ENCODE data around the gene TBC1D30.

Gene TBC1D30

DNA sequence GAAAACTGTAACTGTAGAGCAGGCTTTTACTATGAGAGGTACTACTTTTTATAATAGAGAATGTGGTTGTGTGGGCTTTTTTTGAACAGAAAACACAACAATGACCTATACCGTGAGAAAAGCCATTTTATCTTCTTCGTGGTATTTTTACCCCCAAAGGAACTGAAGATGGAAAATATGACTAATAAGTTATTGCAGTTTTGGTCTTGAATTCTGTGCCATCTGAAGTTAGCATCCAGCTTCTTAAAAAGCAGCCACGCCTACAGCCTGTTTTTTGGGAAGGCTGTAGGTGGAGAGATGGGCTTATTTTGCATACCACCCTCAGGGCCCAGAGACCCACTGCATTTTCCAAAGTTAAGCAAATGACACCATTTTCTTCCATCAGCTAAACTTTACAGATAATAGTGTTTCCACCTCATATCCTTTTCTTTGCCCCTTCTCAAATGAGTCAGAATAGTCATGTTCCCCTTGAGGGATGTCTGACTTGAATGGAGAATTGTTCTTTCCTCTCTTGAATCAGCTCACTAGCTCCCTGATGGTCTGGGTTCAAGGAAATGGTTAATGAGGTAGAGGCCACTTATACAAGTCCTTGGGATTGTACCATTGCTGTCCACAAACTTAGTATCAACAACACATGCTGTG is 53.0 kb downstream of the TBC1D30 start (continued):
- TF ChIP-seq PATZ1 (CRISPR knock-in tag; IDR thresholded peaks at IDR 0.05; ENCODE audit: borderline replicate concordance) (no peak), ZNF70 (CRISPR knock-in tag; IDR thresholded peaks at IDR 0.05) (no peak), SNAI2 (CRISPR knock-in tag; IDR thresholded peaks at IDR 0.05) (no peak), PPARA (CRISPR knock-in tag; IDR thresholded peaks at IDR 0.05; ENCODE audit: borderline replicate concordance) (no peak), BACH2 (CRISPR knock-in tag; IDR thresholded peaks at IDR 0.05; ENCODE audit: borderline replicate concordance) (no peak)
- TF ChIP-seq, protein P1, sequence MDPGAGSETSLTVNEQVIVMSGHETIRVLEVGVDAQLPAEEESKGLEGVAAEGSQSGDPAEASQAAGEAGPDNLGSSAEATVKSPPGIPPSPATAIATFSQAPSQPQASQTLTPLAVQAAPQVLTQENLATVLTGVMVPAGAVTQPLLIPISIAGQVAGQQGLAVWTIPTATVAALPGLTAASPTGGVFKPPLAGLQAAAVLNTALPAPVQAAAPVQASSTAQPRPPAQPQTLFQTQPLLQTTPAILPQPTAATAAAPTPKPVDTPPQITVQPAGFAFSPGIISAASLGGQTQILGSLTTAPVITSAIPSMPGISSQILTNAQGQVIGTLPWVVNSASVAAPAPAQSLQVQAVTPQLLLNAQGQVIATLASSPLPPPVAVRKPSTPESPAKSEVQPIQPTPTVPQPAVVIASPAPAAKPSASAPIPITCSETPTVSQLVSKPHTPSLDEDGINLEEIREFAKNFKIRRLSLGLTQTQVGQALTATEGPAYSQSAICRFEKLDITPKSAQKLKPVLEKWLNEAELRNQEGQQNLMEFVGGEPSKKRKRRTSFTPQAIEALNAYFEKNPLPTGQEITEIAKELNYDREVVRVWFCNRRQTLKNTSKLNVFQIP (CRISPR knock-in tag; IDR thresholded peaks at IDR 0.05; ENCODE audit: borderline replicate concordance, low read depth), result no peak

DNA sequence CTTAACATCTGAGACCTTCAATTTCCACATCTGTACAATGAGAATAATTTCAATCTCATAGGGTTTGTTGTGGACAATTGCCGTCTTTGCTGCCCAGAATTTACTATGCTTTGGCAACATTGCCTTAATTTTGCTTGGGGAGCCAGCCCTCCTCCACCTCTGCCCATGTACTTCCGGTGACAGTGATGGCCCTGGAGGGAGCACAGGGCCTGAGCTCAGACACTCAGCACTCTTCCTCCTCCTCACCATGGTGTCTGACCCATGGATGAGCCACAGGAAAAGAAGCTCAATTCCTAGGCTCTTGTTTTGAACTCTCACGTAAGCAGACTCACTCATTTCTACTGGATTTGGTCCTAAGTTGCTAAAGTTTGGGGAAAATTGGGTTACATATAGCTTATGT is 58.2 kb downstream of the TBC1D30 start:
- no peak for ATAC-seq
- TF ChIP-seq ZFP30 (CRISPR knock-in tag; IDR thresholded peaks at IDR 0.05), result no peak
- TF ChIP-seq SNAI2 (CRISPR knock-in tag; IDR thresholded peaks at IDR 0.05), result no peak
- no peak for TF ChIP-seq TSHZ2 (CRISPR knock-in tag; IDR thresholded peaks at IDR 0.05)
- TF ChIP-seq ISL1 (CRISPR knock-in tag; IDR thresholded peaks at IDR 0.05), result no peak
- no peak for TF ChIP-seq ESRRG (CRISPR knock-in tag; IDR thresholded peaks at IDR 0.05)
- TF ChIP-seq GLIS3 (CRISPR knock-in tag; IDR thresholded peaks at IDR 0.05), result no peak
- TF ChIP-seq ZC3H10 (CRISPR knock-in tag; IDR thresholded peaks at IDR 0.05), result no peak
- TF ChIP-seq OSR1 (CRISPR knock-in tag; IDR thresholded peaks at IDR 0.05), result no peak
- TF ChIP-seq TCF4 (CRISPR knock-in tag; IDR thresholded peaks at IDR 0.05; ENCODE audit: borderline replicate concordance), result no peak
- no peak for TF ChIP-seq ZNF565 (CRISPR knock-in tag; conservative IDR thresholded peaks at IDR 0.05; ENCODE audit: low read depth)
- TF ChIP-seq, protein P1 (CRISPR knock-in tag; IDR thresholded peaks at IDR 0.05; ENCODE audit: borderline replicate concordance, low read depth), result no peak
- no peak for TF ChIP-seq ZFP3 (CRISPR knock-in tag; IDR thresholded peaks at IDR 0.05)
- TF ChIP-seq CSDC2 (CRISPR knock-in tag; IDR thresholded peaks at IDR 0.05), result no peak
- no peak for TF ChIP-seq TOX (CRISPR knock-in tag; IDR thresholded peaks at IDR 0.05; ENCODE audit: borderline replicate concordance)
- no peak for TF ChIP-seq ZNF8 (CRISPR knock-in tag; IDR thresholded peaks at IDR 0.05)

DNA sequence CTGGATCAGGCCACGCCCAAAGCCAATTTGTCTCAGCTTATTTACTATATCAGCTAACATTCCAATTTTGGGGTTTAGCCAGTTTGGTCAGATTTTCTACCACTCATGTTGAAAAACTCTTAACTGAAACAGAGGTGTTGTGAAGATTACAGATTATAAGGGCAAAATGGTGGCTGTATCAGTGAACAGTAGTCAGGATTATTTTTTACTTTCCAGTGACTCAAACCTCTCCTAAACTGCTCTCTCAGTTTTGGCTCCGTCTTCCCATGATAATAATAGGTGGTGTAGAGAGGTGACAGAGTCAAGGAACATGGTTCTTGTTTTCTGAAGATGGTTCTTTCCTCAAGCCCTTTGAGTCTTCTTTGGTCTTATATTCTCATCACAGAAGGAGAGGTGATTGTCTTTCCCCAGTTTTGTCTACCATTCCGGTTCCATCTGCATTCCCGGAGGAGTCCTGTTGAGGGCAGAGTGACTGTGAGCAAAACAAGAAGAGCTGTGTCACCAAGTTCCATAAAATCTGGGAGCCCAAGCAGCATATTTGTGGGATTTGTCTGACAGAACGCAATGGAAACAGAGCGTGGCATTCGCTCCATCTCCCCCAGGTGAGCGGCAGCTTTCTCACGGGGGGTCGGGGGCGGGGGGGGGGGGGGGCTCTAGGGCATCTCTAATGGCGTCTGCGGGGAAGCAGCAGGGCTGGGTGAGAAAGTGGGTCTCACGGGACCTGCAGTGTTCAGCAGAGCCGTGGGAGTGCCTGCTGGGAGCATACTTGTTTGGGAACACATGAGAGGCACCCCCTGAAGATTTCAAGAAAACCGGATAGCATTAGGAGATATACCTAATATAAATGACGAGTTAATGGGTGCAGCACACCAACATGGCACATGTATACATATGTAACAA is 59.1 kb downstream of the TBC1D30 start:
- ATAC-seq, result no peak
- no peak for TF ChIP-seq TSHZ2 (CRISPR knock-in tag; IDR thresholded peaks at IDR 0.05)
- no peak for TF ChIP-seq CREB5 (CRISPR knock-in tag; IDR thresholded peaks at IDR 0.05; ENCODE audit: low read depth)
- TF ChIP-seq ZFP3 (CRISPR knock-in tag; IDR thresholded peaks at IDR 0.05), result no peak
- TF ChIP-seq RARB (CRISPR knock-in tag; IDR thresholded peaks at IDR 0.05), result no peak
- no peak for TF ChIP-seq ESRRG (CRISPR knock-in tag; IDR thresholded peaks at IDR 0.05)
- no peak for TF ChIP-seq ZNF8 (CRISPR knock-in tag; IDR thresholded peaks at IDR 0.05)
- TF ChIP-seq SNAI2 (CRISPR knock-in tag; IDR thresholded peaks at IDR 0.05), result no peak
